Loucy (cell line): ENCODE measurements around the gene MSANTD2.

ENCODE experiments used
- CTCF ChIP-seq: fragments of 200-600 bp; sonication (generic); conservative IDR thresholded peaks from 2 replicates; pipeline ENCODE4 v1.5.1; 2014; ENCODE audit warnings: mild to moderate bottlenecking, antibody characterized with exemption, low read length
- EZH2phosphoT487 ChIP-seq: fragments of 200-600 bp; IDR thresholded peaks from 2 replicates; pipeline ENCODE4 v1.6.1; 2018; ENCODE audit warnings: antibody characterized with exemption, mild to moderate bottlenecking, moderate library complexity, borderline replicate concordance

- TF ChIP-seq CTCF (no peak), EZH2phosphoT487 (no peak)
Observed at GRCh38 chr11:124829986-124830385, 29.8 kb upstream of the MSANTD2 start.
